IMR-90 (cell line): ENCODE measurements around the gene LDLRAD4. TPM values are rescaled to one million over a fixed set of nuclear protein-coding genes. Genes with fewer than 3 reads are reported as not detected.

Experiments used
- ATAC-seq: fragments of 200-7000 bp; cut with Tn5 transposase; 2 replicates; pipeline ENCODE4 v1.9.1; 2020; ENCODE audit warnings: low read depth, mild to moderate bottlenecking, moderate library complexity
- BruUV-seq: library from RNA; stranded (reverse); fragments of 400-500 nt; replicated peaks from 2 replicates; lab custom pipeline; 2021; lab: Mats Ljungman, UMichigan
- CTCF ChIA-PET: fragments of 300-600 bp; formaldehyde crosslinking; extraction: SDS; loops from one replicate; lab custom pipeline; 2021; ENCODE audit warnings: antibody characterized with exemption; lab: Yijun Ruan, JAX
- POLR2A ChIA-PET: fragments of 300-600 bp; sonication (Branson Sonifier 250); formaldehyde crosslinking; loops from one replicate; lab custom pipeline; 2022; ENCODE audit warnings: antibody characterized with exemption; ENCODE audit not compliant: unreplicated experiment; lab: Charles Lee
- DNase-seq: peaks from one replicate; pipeline ENCODE4 v3.0.0; 2013
- H2AFZ ChIP-seq: replicated peaks from 2 replicates; pipeline ENCODE3; 2013; ENCODE audit warnings: low read length, mild to moderate bottlenecking; ENCODE audit not compliant: poor library complexity
- H2AK5ac ChIP-seq: 2 replicates; pipeline ENCODE4 v1.6.1; 2013; ENCODE audit warnings: low read depth, low read length, inconsistent platforms
- H2AK9ac ChIP-seq: replicated peaks from 2 replicates; pipeline ENCODE3; 2013; ENCODE audit warnings: mild to moderate bottlenecking, low read depth, low read length, moderate library complexity; ENCODE audit not compliant: poor library complexity
- H2BK120ac ChIP-seq: 2 replicates; pipeline ENCODE4 v1.6.1; 2013; ENCODE audit warnings: low read depth, low read length, inconsistent platforms
- H2BK15ac ChIP-seq: 3 replicates; pipeline ENCODE4 v1.6.1; 2013; ENCODE audit warnings: low read depth, low read length, inconsistent platforms
- H2BK20ac ChIP-seq: 2 replicates; pipeline ENCODE4 v1.6.1; 2013; ENCODE audit warnings: low read depth, mild to moderate bottlenecking, inconsistent platforms, low read length, moderate library complexity
- H2BK5ac ChIP-seq: 2 replicates; pipeline ENCODE4 v1.6.1; 2013; ENCODE audit warnings: mild to moderate bottlenecking, low read depth, low read length, inconsistent platforms; ENCODE audit not compliant: poor library complexity, severe bottlenecking
- H3K14ac ChIP-seq: replicated peaks from 2 replicates; pipeline ENCODE4 v1.6.1; 2013; ENCODE audit warnings: low read depth, low read length, inconsistent platforms
- H3K18ac ChIP-seq: 2 replicates; pipeline ENCODE4 v1.6.1; 2013; ENCODE audit warnings: low read depth, low read length, control low read depth
- H3K23ac ChIP-seq: 2 replicates; pipeline ENCODE4 v1.6.1; 2013; ENCODE audit warnings: low read depth, low read length, inconsistent platforms
- H3K27ac ChIP-seq: 2 replicates; pipeline ENCODE4 v1.5.1; 2013; ENCODE audit warnings: mild to moderate bottlenecking, control low read depth, low read length; ENCODE audit not compliant: insufficient read depth
- H3K27me3 ChIP-seq: 2 replicates; pipeline ENCODE4 v1.6.1; 2013; ENCODE audit warnings: low read length; ENCODE audit not compliant: control insufficient read depth, insufficient read depth
- H3K36me3 ChIP-seq: 2 replicates; pipeline ENCODE4 v1.6.1; 2013; ENCODE audit warnings: low read length, mixed read lengths; ENCODE audit not compliant: control insufficient read depth, insufficient read depth
- H3K4ac ChIP-seq: 2 replicates; pipeline ENCODE4 v1.6.1; 2013; ENCODE audit warnings: low read depth, low read length, inconsistent platforms
- H3K4me1 ChIP-seq: 2 replicates; pipeline ENCODE4 v1.6.1; 2013; ENCODE audit warnings: low read length, mixed read lengths; ENCODE audit not compliant: control insufficient read depth, insufficient read depth
- H3K4me2 ChIP-seq: 2 replicates; pipeline ENCODE4 v1.6.1; 2013; ENCODE audit warnings: low read depth, mild to moderate bottlenecking, control low read depth, low read length, moderate library complexity
- H3K4me3 ChIP-seq: 2 replicates; pipeline ENCODE4 v1.5.1; 2013; ENCODE audit warnings: low read depth, mild to moderate bottlenecking, control low read depth, low read length, moderate library complexity; ENCODE audit not compliant: insufficient read depth
- H3K56ac ChIP-seq: 2 replicates; pipeline ENCODE4 v1.6.1; 2013; ENCODE audit warnings: low read length, inconsistent platforms; ENCODE audit not compliant: insufficient read depth; ENCODE audit errors: extremely low read depth
- H3K79me1 ChIP-seq, 2 experiments: 2 replicates each; pipeline ENCODE4 v1.6.1; 2013; ENCODE audit warnings: low read length in 2 of 2, inconsistent platforms in 1 of 2, low read depth in 1 of 2
- H3K9ac ChIP-seq: 2 replicates; pipeline ENCODE4 v1.6.1; 2013; ENCODE audit warnings: low read depth, low read length, control low read depth
- H3K9me1 ChIP-seq: 2 replicates; pipeline ENCODE4 v1.6.1; 2013; ENCODE audit warnings: low read length, inconsistent platforms; ENCODE audit not compliant: insufficient read depth
- H3K9me3 ChIP-seq: 2 replicates; pipeline ENCODE4 v1.6.1; 2013; ENCODE audit warnings: low read length; ENCODE audit not compliant: control insufficient read depth, insufficient read depth
- H4K20me1 ChIP-seq: 2 replicates; pipeline ENCODE4 v1.6.1; 2013; ENCODE audit warnings: low read length, inconsistent platforms; ENCODE audit not compliant: insufficient read depth
- H4K5ac ChIP-seq: 2 replicates; pipeline ENCODE4 v1.6.1; 2013; ENCODE audit warnings: mild to moderate bottlenecking, low read depth, low read length, control low read depth
- H4K8ac ChIP-seq, 2 experiments: 2 replicates each; pipeline ENCODE4 v1.6.1; 2013; ENCODE audit warnings: low read depth in 2 of 2, low read length in 2 of 2, control low read depth in 1 of 2, inconsistent platforms in 1 of 2
- H4K91ac ChIP-seq: 2 replicates; pipeline ENCODE4 v1.6.1; 2013; ENCODE audit warnings: low read depth, low read length, inconsistent platforms; ENCODE audit not compliant: insufficient read depth
- MXI1 ChIP-seq: IDR thresholded peaks from 2 replicates; pipeline ENCODE4 v1.6.1; 2012; ENCODE audit warnings: low read depth, mild to moderate bottlenecking, low read length, moderate library complexity, borderline replicate concordance
- POLR2A ChIP-seq: IDR thresholded peaks from 2 replicates; pipeline ENCODE4 v1.6.1; 2012; ENCODE audit warnings: mild to moderate bottlenecking, low read depth, low read length
- WGBS, 2 experiments: methylation state at CpG; one replicate each; pipeline versions ENCODE4 v1.1.5 to v1.1.7; 2013; ENCODE audit warnings: missing lambda C conversion rate in 2 of 2; ENCODE audit not compliant: insufficient read length in 1 of 2; ENCODE audit errors: extremely low coverage in 2 of 2; 5-methylcytosine and 5-hydroxymethylcytosine counted together
- dilution Hi-C: fragments of 300-500 bp; cut with HindIII; formaldehyde crosslinking; loops from one replicate; pipeline ENCODE4 v1.14.3; 2018; ENCODE audit warnings: low sequenced_read_pairs; ENCODE audit not compliant: unreplicated experiment
- in situ Hi-C: fragments of 300-500 bp; cut with MboI; formaldehyde crosslinking; loops from 3 replicates; pipeline ENCODE4 v1.14.3; 2019; ENCODE audit warnings: low sequenced_read_pairs, inconsistent platforms, mixed read lengths
- intact Hi-C: fragments of 100-400 bp; cut with micrococcal nuclease; formaldehyde crosslinking; loops from 2 replicates; pipeline ENCODE4 v1.10.0; 2022
- polyA plus RNA-seq, 3 experiments: library from polyadenylated mRNA; depleted of rRNA; stranded (reverse); fragments of >200 nt; gene quantifications; 2 replicates each; pipeline ENCODE4 v1.2.3, GENCODE V29; 2012; ENCODE audit warnings: low replicate concordance in 1 of 3
- total RNA-seq: library from RNA; depleted of rRNA; stranded (reverse); fragments of >200 nt; gene quantifications from 2 replicates; pipeline ENCODE4 v1.2.3, GENCODE V29; 2012
- TF ChIP-seq, protein P1 (sequence below): conservative IDR thresholded peaks from 2 replicates; pipeline ENCODE4 v1.5.1; 2012; ENCODE audit warnings: mild to moderate bottlenecking, low read depth, low read length, improper control_type of control experiment

LDLRAD4 gene
- total and polyA plus RNA-seq, 2 of the 4 experiments (the other 2 are of a cell fraction), result not detected

DNA sequence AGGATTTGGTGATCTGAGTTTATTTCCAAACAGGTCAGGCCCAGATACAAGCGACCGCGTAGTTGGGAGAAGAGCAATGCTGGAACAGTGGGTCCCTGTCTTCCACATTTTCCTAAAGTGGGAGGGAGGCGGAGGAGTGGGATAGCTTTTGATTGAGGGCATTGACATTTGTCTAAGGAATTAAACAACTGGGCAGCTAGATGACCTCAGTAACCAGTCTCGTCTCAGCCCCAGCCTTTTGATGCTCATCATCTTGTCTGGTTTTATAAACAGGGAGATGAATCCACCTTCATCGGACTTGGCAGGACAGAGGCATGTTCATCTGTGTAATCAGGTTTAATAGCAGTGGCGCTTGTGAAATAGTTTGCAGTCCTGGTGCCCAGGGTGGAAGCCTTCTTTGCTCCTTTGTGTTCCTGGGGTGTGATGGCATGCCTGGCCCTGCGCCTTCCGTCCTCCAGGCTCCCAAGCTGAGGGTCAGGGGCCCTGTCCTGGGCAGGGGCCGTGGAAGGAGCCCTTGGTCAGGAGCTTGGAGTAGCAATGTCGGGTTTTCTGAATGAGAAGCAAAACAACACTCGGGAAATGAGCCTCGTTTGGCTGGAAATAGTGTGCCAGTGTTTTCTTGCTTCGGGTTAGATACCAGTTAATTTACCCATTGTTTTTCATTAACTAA, 314.0 kb downstream of the LDLRAD4 start:
- CTCF ChIA-PET, result no interaction called here
- Histone ChIP-seq H2AFZ (no peak overlapping the region), H2BK5ac (no peak overlapping the region), H3K56ac (no peak overlapping the region), H2BK120ac (no peak overlapping the region), H4K20me1 (no peaks in the 10 kb centered on the region), H4K8ac (no peak overlapping the region), H3K9me3 (no peaks in the 10 kb centered on the region), H3K4me1 (no peaks in the 10 kb centered on the region), H3K23ac (no peak overlapping the region), H2BK20ac (no peak overlapping the region), H3K4me2 (no peak overlapping the region), H3K4me3 (no peak overlapping the region), H3K9me1 (no peaks in the 10 kb centered on the region), H3K9ac (no peak overlapping the region), H3K36me3 (no peaks in the 10 kb centered on the region), H3K18ac (no peak overlapping the region), H4K5ac (no peak overlapping the region), H3K27me3 (peaks cover 5% of the 10 kb centered on the region; the same call in 1 of the 2 replicates), H4K91ac (no peak overlapping the region), H3K14ac (no peak overlapping the region), H2AK5ac (no peak overlapping the region), H3K79me1 (no peaks in the 10 kb centered on the region), H2BK15ac (no peak overlapping the region), H3K4ac (no peak overlapping the region), H2AK9ac (no peak overlapping the region), H3K27ac (no peak overlapping the region)
- ATAC-seq, result no peak
- in situ Hi-C loops (no loop called here), intact Hi-C loops (loop anchor here (10.0 kb wide), 1 partner anchor 528 kb away; no protein-coding TSS in a partner anchor), dilution Hi-C loops (no loop called here)
- BruUV-seq, result no TSS peak
- WGBS, 2 experiments, result 50% methylated on average over 2 of the region's 14 CpGs; no CpG with 5 or more reads in 1 of the 2 experiments
- POLR2A ChIA-PET, result no interaction called here
- no peak for TF ChIP-seq POLR2A
- TF ChIP-seq, protein P1, sequence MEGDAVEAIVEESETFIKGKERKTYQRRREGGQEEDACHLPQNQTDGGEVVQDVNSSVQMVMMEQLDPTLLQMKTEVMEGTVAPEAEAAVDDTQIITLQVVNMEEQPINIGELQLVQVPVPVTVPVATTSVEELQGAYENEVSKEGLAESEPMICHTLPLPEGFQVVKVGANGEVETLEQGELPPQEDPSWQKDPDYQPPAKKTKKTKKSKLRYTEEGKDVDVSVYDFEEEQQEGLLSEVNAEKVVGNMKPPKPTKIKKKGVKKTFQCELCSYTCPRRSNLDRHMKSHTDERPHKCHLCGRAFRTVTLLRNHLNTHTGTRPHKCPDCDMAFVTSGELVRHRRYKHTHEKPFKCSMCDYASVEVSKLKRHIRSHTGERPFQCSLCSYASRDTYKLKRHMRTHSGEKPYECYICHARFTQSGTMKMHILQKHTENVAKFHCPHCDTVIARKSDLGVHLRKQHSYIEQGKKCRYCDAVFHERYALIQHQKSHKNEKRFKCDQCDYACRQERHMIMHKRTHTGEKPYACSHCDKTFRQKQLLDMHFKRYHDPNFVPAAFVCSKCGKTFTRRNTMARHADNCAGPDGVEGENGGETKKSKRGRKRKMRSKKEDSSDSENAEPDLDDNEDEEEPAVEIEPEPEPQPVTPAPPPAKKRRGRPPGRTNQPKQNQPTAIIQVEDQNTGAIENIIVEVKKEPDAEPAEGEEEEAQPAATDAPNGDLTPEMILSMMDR, result no peak
- TF ChIP-seq MXI1, result no peak
- no peak for DNase-seq
